NCI-H128 (cell line): ENCODE data around the gene APLP1.
"Not testable (repeated sequence)": the region's sequence is repeated elsewhere in the genome, so short reads cannot be mapped to it uniquely, and the experiment has no call there.

Source experiments
- DNase-seq: peaks from one replicate; lab custom pipeline; 2025; ENCODE audit not compliant: unreplicated experiment; lab: John Stamatoyannopoulos, UW

The APLP1 gene

GRCh38 chr19:35868172-35868822 lies at the start of gene APLP1:
APLP1 (plus strand) TSS chr19:35868574; CDS start chr19:35868637, 63 bp downstream.
- peak; percentile 57 for DNase-seq

GRCh38 chr19:35822579-35822978 lies 45.8 kb upstream of the APLP1 start:
- no peak for DNase-seq

- no peak for DNase-seq
Measured at GRCh38 chr19:35824150-35824549, 44.2 kb upstream of the APLP1 start.

- DNase-seq, result no peak
Measured at GRCh38 chr19:35828692-35829301, 39.6 kb upstream of the APLP1 start.

- DNase-seq, result no peak
Measured at GRCh38 chr19:35830986-35831385, 37.4 kb upstream of the APLP1 start.

GRCh38 chr19:35832054-35832453 lies 36.3 kb upstream of the APLP1 start:
- DNase-seq, result no peak

- no peak for DNase-seq
Measured at GRCh38 chr19:35833972-35834371, 34.4 kb upstream of the APLP1 start.

- DNase-seq, result not testable (repeated sequence)
Measured at GRCh38 chr19:35836096-35836495, 32.3 kb upstream of the APLP1 start.

GRCh38 chr19:35841961-35842595 lies 26.3 kb upstream of the APLP1 start:
- DNase-seq, result no peak

- DNase-seq, result no peak
Measured at GRCh38 chr19:35842666-35843272, 25.6 kb upstream of the APLP1 start.

GRCh38 chr19:35843676-35844481 lies 24.5 kb upstream of the APLP1 start:
- DNase-seq, result no peak

- DNase-seq, result no peak
Measured at GRCh38 chr19:35844482-35845214, 23.7 kb upstream of the APLP1 start.

- no peak for DNase-seq
Measured at GRCh38 chr19:35845215-35846037, 22.9 kb upstream of the APLP1 start.

GRCh38 chr19:35846038-35846668 lies 22.2 kb upstream of the APLP1 start:
- no peak for DNase-seq

GRCh38 chr19:35847911-35848310 lies 20.5 kb upstream of the APLP1 start:
- DNase-seq, result no peak

- no peak for DNase-seq
Measured at GRCh38 chr19:35848486-35848885, 19.9 kb upstream of the APLP1 start.

- no peak for DNase-seq
Measured at GRCh38 chr19:35848919-35849505, 19.4 kb upstream of the APLP1 start.

- DNase-seq, result no peak
Measured at GRCh38 chr19:35851213-35852028, 17.0 kb upstream of the APLP1 start.
